B cell (primary cell): ENCODE data around the gene GALNT4. TPM values are rescaled to one million over a fixed set of nuclear protein-coding genes. Genes with fewer than 3 reads are reported as not detected.

Source experiments
- ATAC-seq: fragments of 200-7000 bp; cut with Tn5 transposase; one replicate; pipeline ENCODE4 v1.10.0; 2021; ENCODE audit warnings: low read depth, mild to moderate bottlenecking, moderate number of reproducible peaks, moderate library complexity
- CTCF ChIA-PET: fragments of 350-600 bp; sonication (Branson Sonifier 250); formaldehyde crosslinking; loops from one replicate; lab custom pipeline; 2021; ENCODE audit warnings: antibody characterized with exemption, inconsistent platforms; lab: Charles Lee
- POLR2A ChIA-PET: fragments of 350-600 bp; sonication (Branson Sonifier 250); formaldehyde crosslinking; loops from one replicate; lab custom pipeline; 2021; ENCODE audit warnings: antibody characterized with exemption; lab: Charles Lee
- DNase-seq: peaks from one replicate; pipeline ENCODE4 v3.0.0; 2013
- H2AFZ ChIP-seq: 2 replicates; pipeline ENCODE4 v1.6.1; 2012; ENCODE audit warnings: mild to moderate bottlenecking, low read depth, low read length; ENCODE audit not compliant: insufficient read depth, poor library complexity, severe bottlenecking
- H3K27ac ChIP-seq, 2 donors: 1 replicate in 1 of 2; 2 replicates in 1 of 2; pipeline ENCODE4 v1.5.1; 2012 to 2013; ENCODE audit warnings: low read length in 2 of 2, mild to moderate bottlenecking in 2 of 2, moderate library complexity in 1 of 2
- H3K27me3 ChIP-seq, 4 experiments: fragments of 200-600 bp in 1 of 4; sonication (generic) in 1 of 4; replicated peaks in 1 of 4; 1 replicate in 2 of 4; 2 replicates in 2 of 4; pipeline versions ENCODE4 v1.6.1 to v1.7.0; 2013 to 2016; ENCODE audit warnings: low read length in 3 of 4, mild to moderate bottlenecking in 2 of 4, mixed read lengths in 1 of 4, moderate library complexity in 1 of 4; ENCODE audit not compliant: insufficient read depth in 4 of 4, control insufficient read depth in 3 of 4; ENCODE audit errors: control extremely low read depth in 1 of 4
- H3K36me3 ChIP-seq, 2 experiments: replicated peaks in 1 of 2; 1 replicate in 1 of 2; 2 replicates in 1 of 2; pipeline versions ENCODE4 v1.6.1 to v1.7.1; 2013; ENCODE audit warnings: low read length in 1 of 2; ENCODE audit not compliant: insufficient read depth in 2 of 2, control insufficient read depth in 1 of 2; ENCODE audit errors: control extremely low read depth in 1 of 2, extremely low read depth in 1 of 2
- H3K4me1 ChIP-seq, 2 donors: fragments of 200-600 bp in 1 of 2; sonication (generic) in 1 of 2; 1 replicate in 1 of 2; 2 replicates in 1 of 2; pipeline versions ENCODE4 v1.5.1 to v1.6.1; 2013 to 2017; ENCODE audit warnings: low read length in 2 of 2; ENCODE audit not compliant: control insufficient read depth in 2 of 2, insufficient read depth in 2 of 2
- H3K4me2 ChIP-seq: replicated peaks from 2 replicates; pipeline ENCODE3; 2012; ENCODE audit warnings: mild to moderate bottlenecking, low read depth, low read length; ENCODE audit not compliant: poor library complexity, severe bottlenecking
- H3K4me3 ChIP-seq, 5 experiments: fragments of 200-600 bp in 1 of 5; sonication (generic) in 1 of 5; 1 replicate in 3 of 5; 2 replicates in 2 of 5; pipeline versions ENCODE4 v1.5.1 to v1.7.0; 2011 to 2016; ENCODE audit warnings: low read length in 4 of 5, mild to moderate bottlenecking in 4 of 5, low read depth in 2 of 5, control low read depth in 1 of 5, moderate library complexity in 1 of 5; ENCODE audit not compliant: insufficient read depth in 1 of 5; ENCODE audit errors: control extremely low read depth in 1 of 5, extremely low read depth in 1 of 5
- H3K79me2 ChIP-seq: fragments of 200-600 bp; sonication (generic); one replicate; pipeline ENCODE4 v1.6.0; 2016; ENCODE audit warnings: low read length; ENCODE audit not compliant: control insufficient read depth, insufficient read depth
- H3K9ac ChIP-seq: fragments of 200-600 bp; sonication (generic); 2 replicates; pipeline ENCODE4 v1.6.1; 2017; ENCODE audit warnings: mild to moderate bottlenecking, low read length, moderate library complexity
- H3K9me3 ChIP-seq, 3 donors: one replicate each; pipeline versions ENCODE4 v1.6.1 to v1.7.1; 2013; ENCODE audit warnings: low read length in 2 of 3; ENCODE audit not compliant: control insufficient read depth in 2 of 3, insufficient read depth in 1 of 3; ENCODE audit errors: control extremely low read depth in 1 of 3
- H4K20me1 ChIP-seq: 2 replicates; pipeline ENCODE4 v1.6.0; 2012; ENCODE audit warnings: mild to moderate bottlenecking, low read length; ENCODE audit not compliant: insufficient read depth, control insufficient read depth, poor library complexity, severe bottlenecking
- H3K27ac Mint-ChIP-seq: one replicate; pipeline ENCODE4 v1.8.0; 2021; ENCODE audit warnings: mixed read lengths
- H3K27me3 Mint-ChIP-seq: one replicate; pipeline ENCODE4 v1.8.0; 2021; ENCODE audit warnings: mixed read lengths
- H3K4me1 Mint-ChIP-seq: one replicate; pipeline ENCODE4 v1.8.0; 2021; ENCODE audit warnings: mixed read lengths
- H3K4me3 Mint-ChIP-seq: one replicate; pipeline ENCODE4 v1.8.0; 2021; ENCODE audit warnings: mixed read lengths
- H3K9me3 Mint-ChIP-seq: one replicate; pipeline ENCODE4 v1.8.0; 2022; ENCODE audit warnings: mixed read lengths; ENCODE audit not compliant: insufficient read depth
- CTCF ChIP-seq: fragments of 200-600 bp; IDR thresholded peaks from one replicate; pipeline ENCODE4 v1.8.0; 2022; ENCODE audit warnings: antibody characterized with exemption, mild to moderate bottlenecking
- EZH2 ChIP-seq: IDR thresholded peaks from 2 replicates; pipeline ENCODE4 v1.6.1; 2012; ENCODE audit warnings: borderline replicate concordance, low read depth, mild to moderate bottlenecking, moderate library complexity, low read length; ENCODE audit not compliant: insufficient read depth, poor library complexity, severe bottlenecking
- WGBS: methylation state at CpG from one replicate; pipeline ENCODE4 v1.1.5; 2013; ENCODE audit warnings: missing lambda C conversion rate; ENCODE audit not compliant: insufficient coverage; 5-methylcytosine and 5-hydroxymethylcytosine counted together
- intact Hi-C: fragments of 100-400 bp; cut with micrococcal nuclease; formaldehyde crosslinking; loops from one replicate; pipeline ENCODE4 v1.10.0; 2022
- polyA plus RNA-seq: library from polyadenylated mRNA; depleted of rRNA; stranded (reverse); fragments of >200 nt; gene quantifications from 2 replicates; pipeline ENCODE4 v1.2.3, GENCODE V29; 2012
- total RNA-seq, 2 donors: library from RNA; stranded (reverse); fragments of 120-200 nt in 1 of 2; gene quantifications; 1 replicate in 1 of 2; 2 replicates in 1 of 2; pipeline versions ENCODE4 v1.2.3 to v1.2.4, GENCODE V29; 2013 to 2022

Gene GALNT4
- total and polyA plus RNA-seq, 2 donors (not counting 1 experiment from before 2014, with no cell fraction given), result 4.9 to 10.3 TPM

- WGBS, result 100% methylated on average over 1 of the region's 5 CpGs
- TF ChIP-seq EZH2 (no peak), CTCF (no peak)
- peak overlapping the region; percentile 45 to 59 for H3K27ac ChIP-seq
- ChIA-PET POLR2A (no interaction called here), CTCF (interaction anchor here (0.7 to 1.8 kb wide), 4 partner anchors 23 to 33 kb away, joined by 3 to 7 read pairs (median 3); partner anchors contain the start of gene GALNT4)
- peaks cover 34 to 36% of the 10 kb centered on the region in 2 donors for H3K4me1 ChIP-seq
- Mint-ChIP-seq H3K4me1 (peaks cover 33% of the 10 kb centered on the region), H3K27ac (peak overlapping the region; percentile 71), H3K9me3 (no peaks in the 10 kb centered on the region), H3K27me3 (no peaks in the 10 kb centered on the region), H3K4me3 (peak overlapping the region; percentile 63)
- H3K79me2 ChIP-seq, result peaks cover 17% of the 10 kb centered on the region
- H3K4me3 ChIP-seq, result peak overlapping the region in 1 of 5 experiments; percentile 29
- H4K20me1 ChIP-seq, result no peaks in the 10 kb centered on the region
- H2AFZ ChIP-seq, result no peak overlapping the region
- intact Hi-C loops, result no loop called here
- ATAC-seq (peak; percentile 56), DNase-seq (peak; percentile 36)
- no peak overlapping the region for H3K9ac ChIP-seq
- H3K9me3 ChIP-seq, result no peaks in the 10 kb centered on the region
- H3K27me3 ChIP-seq, result no peaks in the 10 kb centered on the region
- peak overlapping the region; percentile 58 for H3K4me2 ChIP-seq
- peaks cover 0 to 30% of the 10 kb centered on the region in 2 experiments for H3K36me3 ChIP-seq
Observed at GRCh38 chr12:89493670-89494302, 30.8 kb downstream of the GALNT4 start.

- Histone ChIP-seq H3K4me3 (peak overlapping the region in 1 of 5 experiments; percentile 8), H3K27me3 (no peaks in the 10 kb centered on the region), H3K79me2 (peaks cover 15% of the 10 kb centered on the region), H3K36me3 (peaks cover 0 to 31% of the 10 kb centered on the region in 2 experiments), H4K20me1 (no peaks in the 10 kb centered on the region), H3K27ac (peak overlapping the region; percentile 45 to 59), H2AFZ (no peak overlapping the region), H3K4me1 (peaks cover 34 to 36% of the 10 kb centered on the region in 2 donors), H3K4me2 (peak overlapping the region; percentile 58), H3K9ac (no peak overlapping the region), H3K9me3 (no peaks in the 10 kb centered on the region)
- no peak overlapping the region for H3K27ac Mint-ChIP-seq
- H3K9me3 Mint-ChIP-seq, result no peaks in the 10 kb centered on the region
- H3K4me1 Mint-ChIP-seq, result peaks cover 33% of the 10 kb centered on the region
- H3K27me3 Mint-ChIP-seq, result no peaks in the 10 kb centered on the region
- ChIA-PET CTCF (interaction anchor here (1.8 kb wide), 1 partner anchor 32 kb away, joined by 7 read pairs; the partner anchor contains the start of gene GALNT4), POLR2A (no interaction called here)
- ATAC-seq, result no peak
- H3K4me3 Mint-ChIP-seq, result no peak overlapping the region
- DNase-seq, result no peak
- no peak for TF ChIP-seq CTCF
- TF ChIP-seq EZH2, result no peak
- 77% methylated on average over 5 of the region's 5 CpGs for WGBS
- intact Hi-C loops, result no loop called here
Observed at GRCh38 chr12:89492883-89493282, 31.7 kb downstream of the GALNT4 start.
